ENCODE measurements around the gene FGG. TPM values are rescaled to one million over a fixed set of nuclear protein-coding genes. Genes with fewer than 3 reads are reported as not detected.

Gene FGG
- total RNA-seq, 1 donor from 2014 or later = 515 TPM

DNA sequence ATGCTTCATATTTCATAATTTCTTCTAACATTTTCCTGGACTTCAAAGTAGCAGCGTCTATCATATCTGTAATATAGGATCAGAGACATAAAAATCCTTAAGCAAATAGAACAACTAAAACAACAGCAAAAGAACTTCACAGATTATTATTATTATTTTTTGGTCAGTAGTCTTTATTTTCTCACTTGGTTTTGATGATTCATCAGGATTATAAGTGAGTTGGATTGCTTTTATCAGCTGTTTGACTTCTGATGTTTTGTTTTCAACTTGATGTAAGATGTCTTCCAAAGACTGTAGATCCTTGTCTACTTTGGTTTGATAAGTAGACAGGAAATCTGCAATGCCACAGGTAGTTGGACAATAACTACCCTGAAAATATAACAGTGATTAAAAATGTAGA is 623 bp downstream of the FGG start:
- Histone ChIP-seq H3K4me3 (peak overlapping the region; percentile 33), H3K36me3 (no peaks in the 10 kb centered on the region), H3K27ac (no peak overlapping the region), H3K4me1 (no peaks in the 10 kb centered on the region), H3K27me3 (no peaks in the 10 kb centered on the region), H3K9me3 (no peaks in the 10 kb centered on the region)
- intact Hi-C loops (cut with DNase I) = no loop called here
- ATAC-seq = no peak
- no peak for DNase-seq
- TF ChIP-seq, protein P1, sequence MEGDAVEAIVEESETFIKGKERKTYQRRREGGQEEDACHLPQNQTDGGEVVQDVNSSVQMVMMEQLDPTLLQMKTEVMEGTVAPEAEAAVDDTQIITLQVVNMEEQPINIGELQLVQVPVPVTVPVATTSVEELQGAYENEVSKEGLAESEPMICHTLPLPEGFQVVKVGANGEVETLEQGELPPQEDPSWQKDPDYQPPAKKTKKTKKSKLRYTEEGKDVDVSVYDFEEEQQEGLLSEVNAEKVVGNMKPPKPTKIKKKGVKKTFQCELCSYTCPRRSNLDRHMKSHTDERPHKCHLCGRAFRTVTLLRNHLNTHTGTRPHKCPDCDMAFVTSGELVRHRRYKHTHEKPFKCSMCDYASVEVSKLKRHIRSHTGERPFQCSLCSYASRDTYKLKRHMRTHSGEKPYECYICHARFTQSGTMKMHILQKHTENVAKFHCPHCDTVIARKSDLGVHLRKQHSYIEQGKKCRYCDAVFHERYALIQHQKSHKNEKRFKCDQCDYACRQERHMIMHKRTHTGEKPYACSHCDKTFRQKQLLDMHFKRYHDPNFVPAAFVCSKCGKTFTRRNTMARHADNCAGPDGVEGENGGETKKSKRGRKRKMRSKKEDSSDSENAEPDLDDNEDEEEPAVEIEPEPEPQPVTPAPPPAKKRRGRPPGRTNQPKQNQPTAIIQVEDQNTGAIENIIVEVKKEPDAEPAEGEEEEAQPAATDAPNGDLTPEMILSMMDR (IDR thresholded peaks at IDR 0.05) = no peak

DNA sequence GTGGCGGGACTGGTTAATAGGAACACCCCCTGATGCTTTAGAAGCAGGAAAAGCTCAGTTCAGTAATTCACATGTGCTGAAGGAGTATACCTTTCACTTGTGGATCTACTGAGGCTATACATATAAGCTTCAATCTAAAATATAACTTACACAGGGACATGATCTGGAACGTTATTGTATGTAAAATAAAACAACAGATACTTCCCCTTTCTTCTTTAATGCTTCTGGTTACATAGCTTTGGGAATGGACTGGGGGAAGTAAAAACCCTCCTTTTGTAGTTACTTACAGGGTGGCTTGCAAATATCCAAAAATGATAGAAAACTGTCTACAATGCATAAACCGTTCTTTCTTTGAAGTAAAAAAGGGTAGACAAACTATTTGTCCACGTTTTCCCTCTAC is 1.9 kb downstream of the FGG start:
- no peak for ATAC-seq
- H3K36me3 ChIP-seq = no peaks in the 10 kb centered on the region
- no peak overlapping the region for H3K27ac ChIP-seq
- H3K4me1 ChIP-seq = no peaks in the 10 kb centered on the region
- H3K4me3 ChIP-seq = peak overlapping the region; percentile 33
- H3K9me3 ChIP-seq = no peaks in the 10 kb centered on the region
- TF ChIP-seq, protein P1 (IDR thresholded peaks at IDR 0.05) = no peak
- no peak for DNase-seq
- intact Hi-C loops (cut with DNase I) = no loop called here
- H3K27me3 ChIP-seq = no peaks in the 10 kb centered on the region

DNA sequence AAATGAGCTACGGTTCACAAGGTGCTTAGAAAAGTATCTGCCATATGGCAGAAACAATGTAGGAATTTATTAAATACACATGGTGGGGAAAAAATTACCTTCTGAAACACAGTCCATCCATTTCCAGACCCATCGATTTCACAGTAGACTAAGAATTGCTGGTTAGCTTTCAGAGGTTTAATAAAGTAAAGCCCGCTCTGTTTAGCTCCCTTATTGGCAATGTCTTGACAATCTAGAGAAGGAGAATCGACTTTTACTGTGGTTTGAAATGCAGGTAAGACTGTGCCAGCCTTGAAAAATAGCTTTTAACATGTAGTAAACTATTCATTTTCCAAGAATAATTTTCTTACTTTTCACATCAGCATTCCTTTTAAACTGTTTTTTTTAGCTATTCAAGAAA is 2.9 kb downstream of the FGG start:
- DNase-seq (no peak), ATAC-seq (no peak)
- intact Hi-C loops (cut with DNase I) = no loop called here
- Histone ChIP-seq H3K9me3 (no peaks in the 10 kb centered on the region), H3K27me3 (no peaks in the 10 kb centered on the region), H3K36me3 (no peaks in the 10 kb centered on the region), H3K4me1 (no peaks in the 10 kb centered on the region), H3K27ac (no peak overlapping the region), H3K4me3 (peak overlapping the region; percentile 33)
- TF ChIP-seq, protein P1 (IDR thresholded peaks at IDR 0.05) = no peak

GRCh38 chr4:154608361-154609252 is 3.8 kb downstream of the FGG start:
- Histone ChIP-seq H3K27ac (no peak overlapping the region), H3K9me3 (no peaks in the 10 kb centered on the region), H3K27me3 (no peaks in the 10 kb centered on the region), H3K4me3 (peak overlapping the region; percentile 33), H3K36me3 (no peaks in the 10 kb centered on the region), H3K4me1 (no peaks in the 10 kb centered on the region)
- TF ChIP-seq, protein P1 (IDR thresholded peaks at IDR 0.05) = no peak
- DNase-seq (no peak), ATAC-seq (no peak)
- intact Hi-C loops (cut with DNase I) = no loop called here

GRCh38 chr4:154606728-154607723 is 5.4 kb downstream of the FGG start:
- Histone ChIP-seq H3K4me1 (no peaks in the 10 kb centered on the region), H3K27ac (no peak overlapping the region), H3K9me3 (no peaks in the 10 kb centered on the region), H3K36me3 (no peaks in the 10 kb centered on the region), H3K27me3 (no peaks in the 10 kb centered on the region), H3K4me3 (peak overlapping the region; percentile 14)
- ATAC-seq (peak; percentile 32), DNase-seq (no peak)
- intact Hi-C loops (cut with DNase I) = no loop called here
- TF ChIP-seq, protein P1 (IDR thresholded peaks at IDR 0.05) = no peak
